ENCODE results near the gene ADAMTS8. TPM values are rescaled to one million over a fixed set of nuclear protein-coding genes. Genes with fewer than 3 reads are reported as not detected.

The ADAMTS8 gene
- total RNA-seq, 2 donors from 2014 or later: 1.00 to 4.0 TPM

- 63 to 66% methylated on average over 3 of the region's 3 CpGs for WGBS, 2 experiments (ENCODE audit: insufficient coverage in 1 of 2, insufficient read length in 1 of 2)
- H3K27me3 Mint-ChIP-seq (ENCODE audit: insufficient read depth): no peaks in the 10 kb centered on the region
- no peaks in the 10 kb centered on the region for H3K36me3 Mint-ChIP-seq (ENCODE audit: low read depth)
- H3K9me3 Mint-ChIP-seq: no peaks in the 10 kb centered on the region
- no peak for TF ChIP-seq CTCF (conservative IDR thresholded peaks at IDR 0.05)
- Histone ChIP-seq H3K4me3 (ENCODE audit: low read length) (no peak overlapping the region), H3K27ac (ENCODE audit: low read depth, low read length) (no peak overlapping the region), H3K36me3 (ENCODE audit: control insufficient read depth, insufficient read depth, low read length) (no peaks in the 10 kb centered on the region), H3K4me1 (ENCODE audit: control insufficient read depth, insufficient read depth, low read length) (no peaks in the 10 kb centered on the region), H3K9ac (ENCODE audit: extremely low read depth, low read length, poor library complexity, severe bottlenecking) (no peak overlapping the region), H3K9me3 (ENCODE audit: control insufficient read depth, low read length) (no peaks in the 10 kb centered on the region), H3K27me3 (ENCODE audit: control insufficient read depth, insufficient read depth, low read length, poor library complexity, severe bottlenecking) (no peaks in the 10 kb centered on the region)
- no peak overlapping the region for H3K4me3 Mint-ChIP-seq
- peaks cover 21% of the 10 kb centered on the region for H3K4me1 Mint-ChIP-seq
- no peak overlapping the region for H3K27ac Mint-ChIP-seq
- peak; percentile 78 for DNase-seq
Observed at GRCh38 chr11:130403967-130404366, 24.4 kb downstream of the ADAMTS8 start.

DNA sequence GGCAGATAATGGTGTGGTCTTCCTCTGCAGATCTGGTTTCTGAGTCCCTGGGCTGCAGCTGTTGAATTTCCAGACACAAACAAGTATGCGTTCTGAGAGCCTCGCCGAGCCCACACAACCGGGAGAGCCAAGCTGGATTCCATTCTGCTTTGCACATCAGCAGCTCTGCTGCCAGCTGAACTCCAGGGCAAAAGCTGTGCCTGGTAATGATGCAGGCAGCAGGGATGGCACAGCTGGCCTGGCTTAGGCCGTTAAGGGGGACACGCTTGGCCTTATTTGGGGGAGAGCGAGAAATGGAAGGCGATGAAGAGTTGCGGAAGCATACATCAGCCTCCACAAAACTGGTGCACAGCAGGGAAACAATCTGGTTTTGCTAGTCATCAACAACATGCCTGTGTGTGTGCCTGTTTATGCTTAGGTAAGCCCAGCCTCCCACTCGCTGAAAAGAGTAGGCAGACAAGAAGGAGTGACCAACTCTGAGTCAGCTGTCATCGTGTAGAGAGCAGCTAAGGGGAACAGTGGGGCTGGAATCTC lies 25.1 kb downstream of the ADAMTS8 start:
- Mint-ChIP-seq H3K9me3 (no peaks in the 10 kb centered on the region), H3K4me3 (no peak overlapping the region), H3K4me1 (peaks cover 21% of the 10 kb centered on the region), H3K27me3 (ENCODE audit: insufficient read depth) (no peaks in the 10 kb centered on the region), H3K27ac (no peak overlapping the region), H3K36me3 (ENCODE audit: low read depth) (no peaks in the 10 kb centered on the region)
- Histone ChIP-seq H3K9me3 (ENCODE audit: control insufficient read depth, low read length) (no peaks in the 10 kb centered on the region), H3K4me1 (ENCODE audit: control insufficient read depth, insufficient read depth, low read length) (no peaks in the 10 kb centered on the region), H3K9ac (ENCODE audit: extremely low read depth, low read length, poor library complexity, severe bottlenecking) (no peak overlapping the region), H3K27ac (ENCODE audit: low read depth, low read length) (no peak overlapping the region), H3K27me3 (ENCODE audit: control insufficient read depth, insufficient read depth, low read length, poor library complexity, severe bottlenecking) (no peaks in the 10 kb centered on the region), H3K4me3 (ENCODE audit: low read length) (no peak overlapping the region), H3K36me3 (ENCODE audit: control insufficient read depth, insufficient read depth, low read length) (no peaks in the 10 kb centered on the region)
- peak; percentile 69 for DNase-seq
- TF ChIP-seq CTCF (conservative IDR thresholded peaks at IDR 0.05): no peak
- WGBS, 2 experiments (ENCODE audit: insufficient coverage in 1 of 2, insufficient read length in 1 of 2): 74 to 81% methylated on average over 11 of the region's 11 CpGs

DNA sequence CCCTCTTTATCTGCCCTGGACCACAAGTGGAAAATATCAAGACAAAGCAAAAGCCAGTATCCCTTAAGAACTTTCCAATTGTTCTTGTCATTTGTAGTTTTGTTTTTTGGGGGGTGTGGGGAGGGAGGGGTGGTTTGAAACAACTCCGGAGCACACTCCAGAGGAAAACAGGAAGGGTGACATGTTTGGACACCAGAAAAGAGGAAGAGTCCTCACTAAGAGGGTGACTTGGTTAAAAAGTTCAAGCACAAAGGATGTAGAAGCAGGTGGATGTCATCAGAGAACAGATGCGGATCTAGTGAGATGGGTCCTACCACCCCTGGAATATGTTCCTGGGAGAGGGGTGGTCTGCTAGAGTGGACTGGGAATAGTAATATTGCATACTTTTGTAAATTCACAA lies 25.8 kb downstream of the ADAMTS8 start:
- Mint-ChIP-seq H3K27me3 (ENCODE audit: insufficient read depth) (peaks cover 3% of the 10 kb centered on the region), H3K27ac (no peak overlapping the region), H3K9me3 (no peaks in the 10 kb centered on the region), H3K4me3 (no peak overlapping the region), H3K36me3 (ENCODE audit: low read depth) (no peaks in the 10 kb centered on the region), H3K4me1 (peaks cover 21% of the 10 kb centered on the region)
- TF ChIP-seq CTCF (conservative IDR thresholded peaks at IDR 0.05): no peak
- Histone ChIP-seq H3K27ac (ENCODE audit: low read depth, low read length) (no peak overlapping the region), H3K9ac (ENCODE audit: extremely low read depth, low read length, poor library complexity, severe bottlenecking) (no peak overlapping the region), H3K9me3 (ENCODE audit: control insufficient read depth, low read length) (no peaks in the 10 kb centered on the region), H3K4me3 (ENCODE audit: low read length) (no peak overlapping the region), H3K36me3 (ENCODE audit: control insufficient read depth, insufficient read depth, low read length) (no peaks in the 10 kb centered on the region), H3K4me1 (ENCODE audit: control insufficient read depth, insufficient read depth, low read length) (no peaks in the 10 kb centered on the region), H3K27me3 (ENCODE audit: control insufficient read depth, insufficient read depth, low read length, poor library complexity, severe bottlenecking) (no peaks in the 10 kb centered on the region)
- WGBS, 2 experiments (ENCODE audit: insufficient coverage in 1 of 2, insufficient read length in 1 of 2): 93 to 94% methylated on average over 2 of the region's 2 CpGs
- no peak for DNase-seq
